Heart right ventricle (tissue), 16 donors: Measurements from ENCODE around the gene TMEM258. TPM values are rescaled to one million over a fixed set of nuclear protein-coding genes. Genes with fewer than 3 reads are reported as not detected.

ENCODE experiments used
- ATAC-seq, 8 donors: fragments of 200-7000 bp; cut with Tn5 transposase; one replicate each; pipeline ENCODE4 v1.9.1; 2020; ENCODE audit warnings: mild to moderate bottlenecking in 8 of 8, moderate library complexity in 8 of 8, moderate number of reproducible peaks in 1 of 8
- DNase-seq, 2 donors: peaks; one replicate each; pipeline ENCODE4 v3.0.0-alpha.2; 2020
- H3K27ac ChIP-seq, 10 donors: fragments of 200-600 bp; sonication (generic) in 2 of 10; one replicate each; pipeline versions ENCODE4 v1.5.0 to v1.8.0; 2020 to 2022; ENCODE audit warnings: mild to moderate bottlenecking in 3 of 10
- H3K27me3 ChIP-seq, 7 donors: fragments of 200-600 bp; one replicate each; pipeline ENCODE4 v1.8.0; 2021 to 2022; ENCODE audit warnings: mild to moderate bottlenecking in 2 of 7
- H3K36me3 ChIP-seq, 9 donors: fragments of 200-600 bp; sonication (generic) in 1 of 9; one replicate each; pipeline versions ENCODE4 v1.5.0 to v1.8.0; 2020 to 2022; ENCODE audit warnings: mild to moderate bottlenecking in 2 of 9
- H3K4me1 ChIP-seq, 9 donors: fragments of 200-600 bp; sonication (generic) in 1 of 9; one replicate each; pipeline versions ENCODE4 v1.5.0 to v1.8.0; 2020 to 2022; ENCODE audit warnings: mild to moderate bottlenecking in 4 of 9
- H3K4me3 ChIP-seq, 10 donors: fragments of 200-600 bp; sonication (generic) in 2 of 10; one replicate each; pipeline versions ENCODE4 v1.5.0 to v1.8.0; 2020 to 2022; ENCODE audit warnings: mild to moderate bottlenecking in 7 of 10, moderate library complexity in 2 of 10
- H3K9me3 ChIP-seq, 11 donors: fragments of 200-600 bp in 10 of 11; sonication (generic) in 2 of 11; one replicate each; pipeline versions ENCODE4 v1.5.0 to v1.8.0; 2013 to 2022; ENCODE audit warnings: mild to moderate bottlenecking in 2 of 11, control low read depth in 1 of 11, moderate library complexity in 1 of 11
- WGBS, 2 donors: extraction: QIAGEN DNeasy Blood & Tissue Kit; methylation state at CpG; one replicate each; pipeline ENCODE4 v1.1.7; 2013; ENCODE audit warnings: inconsistent platforms in 1 of 2; 5-methylcytosine and 5-hydroxymethylcytosine counted together
- intact Hi-C, 10 donors: fragments of 100-400 bp; cut with DNase I; formaldehyde crosslinking; loops; one replicate each; pipeline versions ENCODE4 v1.11.1 to v1.14.2; 2022
- polyA plus RNA-seq, 2 donors: library from polyadenylated mRNA; stranded (reverse); fragments of 200-250 nt; gene quantifications; one replicate each; pipeline ENCODE4 v1.2.3, GENCODE V29; 2013
- total RNA-seq, 10 donors: library from RNA; stranded (reverse); fragmentation: NEBNext Ultra II Directional in 3 of 10; extraction: Animal tissue kit (Norgen Biotek cat#: 25700) in 3 of 10; gene quantifications; one replicate each; pipeline versions ENCODE4 v1.2.1 to v1.2.4, GENCODE V29; 2021 to 2023
- TF ChIP-seq, protein P1 (sequence below), 9 donors: fragments of 200-600 bp; sonication (generic) in 2 of 9; IDR thresholded peaks; one replicate each; pipeline versions ENCODE4 v1.5.0 to v1.8.0; 2021 to 2022; ENCODE audit warnings: antibody characterized with exemption in 9 of 9, mild to moderate bottlenecking in 5 of 9, moderate library complexity in 1 of 9
- donor health status: Arrhythmogenic right ventricular cardiomyopathy.
- donor health status: ischemic (EF 13 %, LVEDD 7.1; RV severe dilation, severe dysfunction).
- donor health status: healthy with polysubstance abuse.
- donor health status: DM: no; HTN: yes; CAD: no.
- donor health status: DM: no; HTN: no; CAD: no.
- donor health status: ischemic (EF 25% LVEDD 6.9; RV normal size, moderate dysfunction).
- donor health status: ischemic (EF 25% LVEDD 5.7; RV mildly dilated, moderate dysfunction).
- donor health status: healthy.
- donor health status: DM: yes; HTN: yes; CAD: no.
- donor health status: Ischemic cardiomyopathy.
- donor health status: ischemic (EF 35%, LVEDD 5.7; RV mildly dilated, moderate dysfunction).
- donor health status: nonischemic (EF 11% LVEDD 7.7; RV severe dilation, severe dysfunction).
- donor health status: DM: yes; HTN: yes; CAD: no.
- donor health status: PGD.
- donor health status: ischemic (EF 29% LVEDD 5.4; RV normal size, mild dysfunction).
- donor health status: nonischemic (EF 23%, LVEDD 6.1; RV moderate dilation, normal function).

Gene TMEM258
- total and polyA plus RNA-seq, 12 donors = 80.7 to 273 (median 109) TPM

DNA sequence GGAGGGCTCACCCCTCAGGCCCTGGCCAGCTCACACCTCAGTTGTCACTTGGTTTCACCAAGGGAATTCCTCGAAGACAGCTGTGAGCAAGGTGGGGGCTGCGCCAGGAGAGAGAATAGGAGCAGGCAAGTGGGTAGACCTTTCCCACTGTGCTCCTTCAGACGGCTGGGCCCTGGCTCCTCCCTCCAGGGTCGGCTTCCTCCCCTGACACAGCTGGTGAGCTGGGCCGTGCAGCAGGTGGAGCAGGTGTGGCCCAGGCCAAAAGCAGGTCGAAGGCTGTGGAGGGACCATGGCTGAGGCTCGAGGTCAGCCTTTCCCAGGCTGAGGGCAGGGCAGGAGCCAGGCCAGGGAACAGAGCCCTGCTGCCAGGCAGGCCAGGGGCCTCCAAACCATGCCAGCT is 52.4 kb downstream of the TMEM258 start:
- Histone ChIP-seq H3K27me3 (no peaks in the 10 kb centered on the region), H3K4me1 (peaks cover 0 to 5% (median 0%) of the 10 kb centered on the region in 9 donors), H3K9me3 (no peaks in the 10 kb centered on the region), H3K27ac (no peak overlapping the region), H3K36me3 (peaks cover 0 to 84% (median 11%) of the 10 kb centered on the region in 9 donors), H3K4me3 (no peak overlapping the region)
- DNase-seq (no peak), ATAC-seq (peak in 2 of 8 donors; percentile 9 to 19)
- TF ChIP-seq, protein P1, sequence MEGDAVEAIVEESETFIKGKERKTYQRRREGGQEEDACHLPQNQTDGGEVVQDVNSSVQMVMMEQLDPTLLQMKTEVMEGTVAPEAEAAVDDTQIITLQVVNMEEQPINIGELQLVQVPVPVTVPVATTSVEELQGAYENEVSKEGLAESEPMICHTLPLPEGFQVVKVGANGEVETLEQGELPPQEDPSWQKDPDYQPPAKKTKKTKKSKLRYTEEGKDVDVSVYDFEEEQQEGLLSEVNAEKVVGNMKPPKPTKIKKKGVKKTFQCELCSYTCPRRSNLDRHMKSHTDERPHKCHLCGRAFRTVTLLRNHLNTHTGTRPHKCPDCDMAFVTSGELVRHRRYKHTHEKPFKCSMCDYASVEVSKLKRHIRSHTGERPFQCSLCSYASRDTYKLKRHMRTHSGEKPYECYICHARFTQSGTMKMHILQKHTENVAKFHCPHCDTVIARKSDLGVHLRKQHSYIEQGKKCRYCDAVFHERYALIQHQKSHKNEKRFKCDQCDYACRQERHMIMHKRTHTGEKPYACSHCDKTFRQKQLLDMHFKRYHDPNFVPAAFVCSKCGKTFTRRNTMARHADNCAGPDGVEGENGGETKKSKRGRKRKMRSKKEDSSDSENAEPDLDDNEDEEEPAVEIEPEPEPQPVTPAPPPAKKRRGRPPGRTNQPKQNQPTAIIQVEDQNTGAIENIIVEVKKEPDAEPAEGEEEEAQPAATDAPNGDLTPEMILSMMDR (IDR thresholded peaks at IDR 0.05) = no peak
- WGBS, 2 donors = 61 to 83% methylated on average over 7 of the region's 7 CpGs
- intact Hi-C loops = no loop called here

DNA sequence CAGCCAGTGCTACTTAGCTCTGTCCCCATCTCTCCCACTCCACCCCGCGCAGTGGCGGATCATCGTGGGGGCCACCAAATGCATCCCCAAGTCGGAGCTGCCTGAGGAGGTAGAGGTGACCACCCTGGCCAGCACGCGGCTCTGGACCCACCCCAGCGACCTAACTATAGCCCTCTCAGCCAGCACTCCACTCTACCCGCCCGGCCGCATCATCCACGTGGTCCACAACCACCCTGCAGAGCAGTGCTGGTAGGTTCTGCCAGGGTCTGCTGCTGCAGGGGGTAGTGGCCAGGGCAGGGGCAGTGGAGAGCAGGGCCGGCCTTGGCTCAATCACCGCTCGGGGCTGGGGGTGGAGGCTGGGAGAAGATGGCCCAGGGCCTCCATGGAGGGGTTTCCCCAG is 53.0 kb downstream of the TMEM258 start:
- no peak overlapping the region for H3K27ac ChIP-seq
- 92 to 97% methylated on average over 15 of the region's 15 CpGs for WGBS, 2 donors
- DNase-seq (no peak), ATAC-seq (no peak)
- H3K4me3 ChIP-seq = no peak overlapping the region
- TF ChIP-seq, protein P1 (IDR thresholded peaks at IDR 0.05) = no peak
- peaks cover 0 to 5% (median 0%) of the 10 kb centered on the region in 9 donors for H3K4me1 ChIP-seq
- no peaks in the 10 kb centered on the region for H3K27me3 ChIP-seq
- H3K36me3 ChIP-seq = peaks cover 0 to 83% (median 11%) of the 10 kb centered on the region in 9 donors
- intact Hi-C loops = no loop called here
- no peaks in the 10 kb centered on the region for H3K9me3 ChIP-seq

Other genes starting within 250 kb of the TMEM258 start
- gene SYT7, start 211.5 kb downstream of the TMEM258 start, total RNA-seq = 10 to 100 TPM; 11.5 to 26.1 (median 18.7) TPM
- gene SYT7, start 211.5 kb downstream of the TMEM258 start, polyA plus RNA-seq = 10 to 100 TPM; 17.1 to 19.4 TPM
- gene DAGLA, start 112.2 kb downstream of the TMEM258 start, total RNA-seq = 1 to 10 TPM; 1.8 to 5.0 (median 3.4) TPM
- gene DAGLA, start 112.2 kb downstream of the TMEM258 start, polyA plus RNA-seq = 1 to 10 TPM; 1.5 to 1.7 TPM
- 1 to 10 TPM in 1 of 10 donors, under 1 TPM in 9; 0.13 to 1.2 (median 0.26) TPM for gene MYRF, start 40.0 kb downstream of the TMEM258 start, total RNA-seq
- gene MYRF, start 40.0 kb downstream of the TMEM258 start, polyA plus RNA-seq = under 1 TPM; 0.16 to 0.37 TPM
- 1 to 10 TPM; 3.7 to 8.6 (median 6.2) TPM for gene FEN1, start 312 bp upstream of the TMEM258 start, total RNA-seq
- 1 to 10 TPM; 2.1 to 8.8 TPM for gene FEN1, start 312 bp upstream of the TMEM258 start, polyA plus RNA-seq
- gene FADS1, start 24.4 kb upstream of the TMEM258 start, total RNA-seq = 10 to 100 TPM; 16.4 to 37.4 (median 25.4) TPM
- 10 to 100 TPM; 13.8 to 35.2 TPM for gene FADS1, start 24.4 kb upstream of the TMEM258 start, polyA plus RNA-seq
- gene FADS2, start 35.7 kb upstream of the TMEM258 start, total RNA-seq = 10 to 100 TPM; 15.1 to 37.0 (median 23.5) TPM
- gene FADS2, start 35.7 kb upstream of the TMEM258 start, polyA plus RNA-seq = 10 to 100 TPM; 12.2 to 31.6 TPM
- 100 to 1,000 TPM in 1 of 10 donors, 10 to 100 TPM in 9; 54.9 to 119 (median 71.1) TPM for gene FADS3, start 98.9 kb upstream of the TMEM258 start, total RNA-seq
- gene FADS3, start 98.9 kb upstream of the TMEM258 start, polyA plus RNA-seq = 100 to 1,000 TPM; 119 to 217 TPM
- 10 to 100 TPM in 3 of 10 donors, 1 to 10 TPM in 7; 3.7 to 11.1 (median 6.6) TPM for gene RAB3IL1, start 125.0 kb upstream of the TMEM258 start, total RNA-seq
- 1 to 10 TPM; 8.2 to 9.7 TPM for gene RAB3IL1, start 125.0 kb upstream of the TMEM258 start, polyA plus RNA-seq
- 1 to 10 TPM in 5 of 10 donors, under 1 TPM in 5; 0.39 to 1.8 (median 1.2) TPM for gene BEST1, start 157.8 kb upstream of the TMEM258 start, total RNA-seq
- 1 to 10 TPM; 3.3 to 4.9 TPM for gene BEST1, start 157.8 kb upstream of the TMEM258 start, polyA plus RNA-seq
- gene FTH1, start 175.0 kb upstream of the TMEM258 start, total RNA-seq = 1,000 to 10,000 TPM; 2,008 to 4,360 (median 2,962) TPM
- gene FTH1, start 175.0 kb upstream of the TMEM258 start, polyA plus RNA-seq = 1,000 to 10,000 TPM; 1,346 to 5,199 TPM